SK-N-MC (cell line): Measurements from ENCODE around the gene ZNF888.
"Not testable (repeated sequence)": the region's sequence is repeated elsewhere in the genome, so short reads cannot be mapped to it uniquely, and the experiment has no call there.

ENCODE experiments used
- EZH2 ChIP-seq: fragments of 200-600 bp; sonication (generic); IDR thresholded peaks from one replicate; pipeline ENCODE4 v1.6.1; 2017; ENCODE audit warnings: antibody characterized with exemption
- FOXP2 ChIP-seq: optimal IDR thresholded peaks from 2 replicates; pipeline ENCODE3; 2011; ENCODE audit warnings: mild to moderate bottlenecking, moderate library complexity; ENCODE audit not compliant: insufficient read depth; ENCODE audit errors: extremely low read length, control extremely low read depth
- POLR2AphosphoS5 ChIP-seq: IDR thresholded peaks from 2 replicates; pipeline ENCODE4 v1.6.1; 2012; ENCODE audit warnings: mild to moderate bottlenecking, low read depth, low read length, borderline replicate concordance

GRCh38 chr19:52944703-52945493 is 21.7 kb upstream of the ZNF888 start:
- TF ChIP-seq EZH2, POLR2AphosphoS5, FOXP2: not testable (repeated sequence)
